ENCODE results near the gene ST6GALNAC4. TPM values are rescaled to one million over a fixed set of nuclear protein-coding genes. Genes with fewer than 3 reads are reported as not detected.
A peak's percentile ranks its signal among the peaks of the same experiment; 100 is the strongest.

ST6GALNAC4 gene
- total and polyA plus RNA-seq, 9 of the 15 experiments (the other 6 are each of a cell fraction or from before 2014, with no cell fraction given): 2.6 to 43.1 (median 15.4) TPM

GRCh38 chr9:127925959-127926905 is 9.4 kb upstream of the ST6GALNAC4 start (continued):
- 0 out of 2 replicates have a peak, but pooled peaks have one; percentile 28 for TF ChIP-seq DPF2 (IDR thresholded peaks at IDR 0.05)
- TF ChIP-seq BCL6 (CRISPR knock-in tag; IDR thresholded peaks at IDR 0.05): no peak
- no peak for TF ChIP-seq ZNF583 (CRISPR knock-in tag; IDR thresholded peaks at IDR 0.05)
- TF ChIP-seq BHLHE40 (IDR thresholded peaks at IDR 0.05; ENCODE audit: low read length): 0 out of 2 replicates have a peak, but pooled peaks have one; percentile 20
- no peak for TF ChIP-seq AFF4 (CRISPR knock-in tag; IDR thresholded peaks at IDR 0.05)
- TF ChIP-seq ATF3 (IDR thresholded peaks at IDR 0.05): no peak
- no peak for TF ChIP-seq ATF3 (CRISPR knock-in tag; conservative IDR thresholded peaks at IDR 0.05)
- TF ChIP-seq ZKSCAN3 (CRISPR knock-in tag; IDR thresholded peaks at IDR 0.05): no peak
- TF ChIP-seq XRCC5 (IDR thresholded peaks at IDR 0.05; ENCODE audit: low read depth, low read length): no peak
- TF ChIP-seq ZNF407 (IDR thresholded peaks at IDR 0.05; ENCODE audit: low read depth): peak; percentile 32; the same call in 1 of the 2 replicates
- TF ChIP-seq U2AF1 (optimal IDR thresholded peaks at IDR 0.05; ENCODE audit: low read depth, low read length): no peak
